ENCODE data around the gene MINDY4.

The MINDY4 gene

GRCh38 chr7:30775992-30776391 is 4.8 kb downstream of the MINDY4 start:
- DNase-seq (ENCODE audit: low read depth) = no peak

GRCh38 chr7:30776971-30777370 is 5.8 kb downstream of the MINDY4 start:
- no peak for DNase-seq (ENCODE audit: low read depth)

- no peak for DNase-seq (ENCODE audit: low read depth)
Measured at GRCh38 chr7:30778255-30779025, 7.2 kb downstream of the MINDY4 start.

GRCh38 chr7:30779574-30779973 is 8.4 kb downstream of the MINDY4 start:
- DNase-seq (ENCODE audit: low read depth) = no peak

GRCh38 chr7:30780941-30781340 is 9.7 kb downstream of the MINDY4 start:
- DNase-seq (ENCODE audit: low read depth) = no peak

GRCh38 chr7:30782690-30783089 is 11.5 kb downstream of the MINDY4 start:
- no peak for DNase-seq (ENCODE audit: low read depth)

- DNase-seq (ENCODE audit: low read depth) = no peak
Measured at GRCh38 chr7:30785786-30786185, 14.6 kb downstream of the MINDY4 start.

GRCh38 chr7:30787486-30787885 is 16.3 kb downstream of the MINDY4 start:
- DNase-seq (ENCODE audit: low read depth) = no peak

- no peak for DNase-seq (ENCODE audit: low read depth)
Measured at GRCh38 chr7:30788640-30789333, 17.6 kb downstream of the MINDY4 start.

GRCh38 chr7:30789334-30789711 is 18.1 kb downstream of the MINDY4 start:
- no peak for DNase-seq (ENCODE audit: low read depth)

- no peak for DNase-seq (ENCODE audit: low read depth)
Measured at GRCh38 chr7:30790356-30790755, 19.1 kb downstream of the MINDY4 start.

- no peak for DNase-seq (ENCODE audit: low read depth)
Measured at GRCh38 chr7:30791114-30791513, 19.9 kb downstream of the MINDY4 start.

- no peak for DNase-seq (ENCODE audit: low read depth)
Measured at GRCh38 chr7:30795161-30795948, 24.1 kb downstream of the MINDY4 start.

GRCh38 chr7:30796105-30796869 is 25.1 kb downstream of the MINDY4 start:
- DNase-seq (ENCODE audit: low read depth) = no peak

GRCh38 chr7:30797176-30798040 is 26.2 kb downstream of the MINDY4 start:
- no peak for DNase-seq (ENCODE audit: low read depth)

GRCh38 chr7:30799206-30799975 is 28.2 kb downstream of the MINDY4 start:
- DNase-seq (ENCODE audit: low read depth) = no peak

- DNase-seq (ENCODE audit: low read depth) = no peak
Measured at GRCh38 chr7:30799976-30800661, 28.9 kb downstream of the MINDY4 start.

- DNase-seq (ENCODE audit: low read depth) = no peak
Measured at GRCh38 chr7:30800785-30801252, 29.6 kb downstream of the MINDY4 start.

- DNase-seq (ENCODE audit: low read depth) = no peak
Measured at GRCh38 chr7:30802812-30803211, 31.6 kb downstream of the MINDY4 start.

All from activated T-helper 1 cell treated with Interleukin-2 at 50 U/mL for 16 hours (primary cell).